ENCODE measurements around the gene EEF1G.

- TF ChIP-seq, protein P1, sequence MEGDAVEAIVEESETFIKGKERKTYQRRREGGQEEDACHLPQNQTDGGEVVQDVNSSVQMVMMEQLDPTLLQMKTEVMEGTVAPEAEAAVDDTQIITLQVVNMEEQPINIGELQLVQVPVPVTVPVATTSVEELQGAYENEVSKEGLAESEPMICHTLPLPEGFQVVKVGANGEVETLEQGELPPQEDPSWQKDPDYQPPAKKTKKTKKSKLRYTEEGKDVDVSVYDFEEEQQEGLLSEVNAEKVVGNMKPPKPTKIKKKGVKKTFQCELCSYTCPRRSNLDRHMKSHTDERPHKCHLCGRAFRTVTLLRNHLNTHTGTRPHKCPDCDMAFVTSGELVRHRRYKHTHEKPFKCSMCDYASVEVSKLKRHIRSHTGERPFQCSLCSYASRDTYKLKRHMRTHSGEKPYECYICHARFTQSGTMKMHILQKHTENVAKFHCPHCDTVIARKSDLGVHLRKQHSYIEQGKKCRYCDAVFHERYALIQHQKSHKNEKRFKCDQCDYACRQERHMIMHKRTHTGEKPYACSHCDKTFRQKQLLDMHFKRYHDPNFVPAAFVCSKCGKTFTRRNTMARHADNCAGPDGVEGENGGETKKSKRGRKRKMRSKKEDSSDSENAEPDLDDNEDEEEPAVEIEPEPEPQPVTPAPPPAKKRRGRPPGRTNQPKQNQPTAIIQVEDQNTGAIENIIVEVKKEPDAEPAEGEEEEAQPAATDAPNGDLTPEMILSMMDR (IDR thresholded peaks at IDR 0.05): no peak
- TF ChIP-seq RAD21 (conservative IDR thresholded peaks at IDR 0.05 in 1 of 2, IDR thresholded peaks at IDR 0.05 in 1 of 2): no peak
- no peak for TF ChIP-seq SREBF2 (IDR thresholded peaks at IDR 0.05)
- TF ChIP-seq NFE2L2 (conservative IDR thresholded peaks at IDR 0.05; ENCODE audit: low read length): no peak
- TF ChIP-seq BCL3 (IDR thresholded peaks at IDR 0.05): no peak
- TF ChIP-seq MAX (IDR thresholded peaks at IDR 0.05): no peak
These were observed 35.0 kb downstream of the EEF1G start for GRCh38 chr11:62538470-62539237.

Data from A549 (cell line).